Loucy (cell line): ENCODE data around the gene DISC1.
"Not testable (repeated sequence)": the region's sequence is repeated elsewhere in the genome, so short reads cannot be mapped to it uniquely, and the experiment has no call there.

Experiments used
- H2AFZ ChIP-seq: fragments of 200-600 bp; sonication (generic); 2 replicates; pipeline ENCODE4 v1.6.0; 2016; ENCODE audit warnings: antibody characterized with exemption, mild to moderate bottlenecking, low read length, moderate library complexity
- H3F3A ChIP-seq: fragments of 200-600 bp; 2 replicates; pipeline ENCODE4 v1.6.0; 2016; ENCODE audit warnings: antibody characterized with exemption, low read depth, mild to moderate bottlenecking
- H3K27me3 ChIP-seq: fragments of 200-600 bp; sonication (generic); 2 replicates; pipeline ENCODE4 v1.6.1; 2014; ENCODE audit warnings: low read length, mild to moderate bottlenecking; ENCODE audit not compliant: insufficient read depth, poor library complexity, severe bottlenecking
- H3K36me3 ChIP-seq: fragments of 200-600 bp; sonication (generic); 2 replicates; pipeline ENCODE4 v1.6.1; 2016; ENCODE audit warnings: low read length; ENCODE audit not compliant: insufficient read depth
- H3K4me1 ChIP-seq: fragments of 200-600 bp; sonication (generic); 2 replicates; pipeline ENCODE4 v1.5.1; 2014; ENCODE audit warnings: low read length, mild to moderate bottlenecking; ENCODE audit not compliant: insufficient read depth, poor library complexity, severe bottlenecking
- H3K4me2 ChIP-seq: fragments of 200-600 bp; sonication (generic); 2 replicates; pipeline ENCODE4 v1.6.0; 2014; ENCODE audit warnings: antibody characterized with exemption, low read length, low read depth, mild to moderate bottlenecking; ENCODE audit not compliant: poor library complexity, severe bottlenecking
- H3K4me3 ChIP-seq: fragments of 200-600 bp; sonication (generic); 2 replicates; pipeline ENCODE4 v1.5.1; 2014; ENCODE audit warnings: low read length, mild to moderate bottlenecking, mixed read lengths; ENCODE audit not compliant: poor library complexity, severe bottlenecking
- H3K79me2 ChIP-seq: fragments of 200-600 bp; sonication (generic); 2 replicates; pipeline ENCODE4 v1.6.1; 2014; ENCODE audit warnings: low read length; ENCODE audit not compliant: insufficient read depth
- H3K9ac ChIP-seq: fragments of 200-600 bp; sonication (generic); 2 replicates; pipeline ENCODE4 v1.6.0; 2014; ENCODE audit warnings: mild to moderate bottlenecking, low read depth, low read length, moderate library complexity; ENCODE audit not compliant: poor library complexity, severe bottlenecking
- H3K9me2 ChIP-seq: fragments of 200-600 bp; sonication (generic); replicated peaks from 2 replicates; pipeline ENCODE4 v1.6.1; 2016; ENCODE audit warnings: low read depth, low read length, mixed read lengths
- H3K9me3 ChIP-seq: fragments of 200-600 bp; sonication (generic); 2 replicates; pipeline ENCODE4 v1.6.1; 2014; ENCODE audit warnings: mild to moderate bottlenecking, antibody characterized with exemption, low read length, low read depth; ENCODE audit not compliant: insufficient read depth
- H4K20me1 ChIP-seq: fragments of 200-600 bp; sonication (generic); 2 replicates; pipeline ENCODE4 v1.6.0; 2014; ENCODE audit warnings: antibody characterized with exemption, low read length, mild to moderate bottlenecking; ENCODE audit not compliant: insufficient read depth, poor library complexity, severe bottlenecking
- EZH2phosphoT487 ChIP-seq: fragments of 200-600 bp; IDR thresholded peaks from 2 replicates; pipeline ENCODE4 v1.6.1; 2018; ENCODE audit warnings: antibody characterized with exemption, mild to moderate bottlenecking, moderate library complexity, borderline replicate concordance
- TF ChIP-seq, protein P1 (sequence below): fragments of 200-600 bp; sonication (generic); conservative IDR thresholded peaks from 2 replicates; pipeline ENCODE4 v1.5.1; 2014; ENCODE audit warnings: mild to moderate bottlenecking, antibody characterized with exemption, low read length

The DISC1 gene

GRCh38 chr1:231618609-231619256, 7.9 kb upstream of the DISC1 start:
- TF ChIP-seq, protein P1, sequence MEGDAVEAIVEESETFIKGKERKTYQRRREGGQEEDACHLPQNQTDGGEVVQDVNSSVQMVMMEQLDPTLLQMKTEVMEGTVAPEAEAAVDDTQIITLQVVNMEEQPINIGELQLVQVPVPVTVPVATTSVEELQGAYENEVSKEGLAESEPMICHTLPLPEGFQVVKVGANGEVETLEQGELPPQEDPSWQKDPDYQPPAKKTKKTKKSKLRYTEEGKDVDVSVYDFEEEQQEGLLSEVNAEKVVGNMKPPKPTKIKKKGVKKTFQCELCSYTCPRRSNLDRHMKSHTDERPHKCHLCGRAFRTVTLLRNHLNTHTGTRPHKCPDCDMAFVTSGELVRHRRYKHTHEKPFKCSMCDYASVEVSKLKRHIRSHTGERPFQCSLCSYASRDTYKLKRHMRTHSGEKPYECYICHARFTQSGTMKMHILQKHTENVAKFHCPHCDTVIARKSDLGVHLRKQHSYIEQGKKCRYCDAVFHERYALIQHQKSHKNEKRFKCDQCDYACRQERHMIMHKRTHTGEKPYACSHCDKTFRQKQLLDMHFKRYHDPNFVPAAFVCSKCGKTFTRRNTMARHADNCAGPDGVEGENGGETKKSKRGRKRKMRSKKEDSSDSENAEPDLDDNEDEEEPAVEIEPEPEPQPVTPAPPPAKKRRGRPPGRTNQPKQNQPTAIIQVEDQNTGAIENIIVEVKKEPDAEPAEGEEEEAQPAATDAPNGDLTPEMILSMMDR, result no peak
- no peak for TF ChIP-seq EZH2phosphoT487
- Histone ChIP-seq H3K9me3 (peaks cover 9% of the 10 kb centered on the region; the same call in 1 of the 2 replicates), H3K79me2 (no peaks in the 10 kb centered on the region), H3K4me1 (peaks cover 14% of the 10 kb centered on the region), H3K4me3 (no peak overlapping the region), H3K9me2 (no peaks in the 10 kb centered on the region), H3K27me3 (no peaks in the 10 kb centered on the region), H3F3A (peaks cover under 1% of the 10 kb centered on the region; the same call in 1 of the 2 replicates), H4K20me1 (no peaks in the 10 kb centered on the region), H3K9ac (no peak overlapping the region), H3K36me3 (no peaks in the 10 kb centered on the region), H2AFZ (no peak overlapping the region), H3K4me2 (no peak overlapping the region)

DNA sequence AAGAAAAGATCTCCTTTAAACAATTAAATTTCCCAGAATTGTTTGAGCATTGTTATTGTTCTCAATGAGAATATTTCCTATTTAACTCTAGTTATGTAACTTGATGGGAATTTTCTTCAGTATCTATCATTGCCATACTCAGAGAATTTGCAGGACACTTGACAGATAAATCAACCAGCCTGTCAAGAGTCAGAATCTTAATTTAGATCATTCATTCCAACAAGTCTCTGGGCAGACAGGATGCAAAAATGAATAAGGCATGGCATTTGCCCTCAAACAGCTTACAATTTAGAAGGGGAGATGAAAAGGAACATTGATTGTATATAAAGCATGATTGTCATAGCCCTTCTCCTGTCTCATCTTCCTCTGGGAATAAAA, 7.3 kb upstream of the DISC1 start:
- H3K79me2 ChIP-seq, result no peaks in the 10 kb centered on the region
- H3K4me1 ChIP-seq, result peaks cover 9% of the 10 kb centered on the region
- H3K9me2 ChIP-seq, result no peaks in the 10 kb centered on the region
- no peak overlapping the region for H3K9ac ChIP-seq
- no peaks in the 10 kb centered on the region for H3K36me3 ChIP-seq
- H2AFZ ChIP-seq, result no peak overlapping the region
- no peak overlapping the region for H3K4me2 ChIP-seq
- H3K4me3 ChIP-seq, result no peak overlapping the region
- H4K20me1 ChIP-seq, result no peaks in the 10 kb centered on the region
- no peak for TF ChIP-seq EZH2phosphoT487
- TF ChIP-seq, protein P1, result no peak
- H3K9me3 ChIP-seq, result peaks cover 6% of the 10 kb centered on the region; the same call in 1 of the 2 replicates
- H3K27me3 ChIP-seq, result no peaks in the 10 kb centered on the region
- H3F3A ChIP-seq, result no peaks in the 10 kb centered on the region

GRCh38 chr1:231625042-231625441, 1.5 kb upstream of the DISC1 start:
- H3K9ac ChIP-seq, result not testable (repeated sequence)

DNA sequence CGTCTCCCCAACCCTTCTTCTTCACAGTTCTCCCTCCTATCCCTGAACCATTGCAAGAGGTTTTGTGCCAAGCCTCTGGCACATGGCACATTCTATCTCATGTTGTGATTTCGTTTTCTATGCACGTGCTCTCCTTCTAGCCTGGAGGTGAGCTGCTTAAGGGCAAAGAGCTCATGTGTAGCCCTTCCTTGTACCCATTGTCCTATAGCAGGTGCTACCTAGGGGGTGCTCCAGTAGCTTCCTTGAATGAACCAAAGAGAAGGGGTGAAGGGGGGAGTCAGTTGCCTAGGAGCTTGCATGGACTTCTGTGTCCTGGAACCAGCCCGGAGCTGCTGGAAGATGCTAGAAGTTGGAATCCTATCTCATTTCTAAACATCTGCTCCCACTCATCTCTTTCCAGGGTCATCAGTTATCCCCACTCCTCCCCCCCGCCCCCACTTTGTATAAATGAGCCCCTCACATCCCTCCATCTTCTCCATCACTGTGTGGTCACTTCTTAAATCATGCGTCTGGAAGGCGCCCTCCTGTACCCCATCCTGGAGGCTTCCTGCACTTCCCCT, 535 bp upstream of the DISC1 start:
- peaks cover 12% of the 10 kb centered on the region for H4K20me1 ChIP-seq
- no peaks in the 10 kb centered on the region for H3K27me3 ChIP-seq
- peak overlapping the region; percentile 96 for H3K4me3 ChIP-seq
- no peaks in the 10 kb centered on the region for H3F3A ChIP-seq
- no peaks in the 10 kb centered on the region for H3K36me3 ChIP-seq
- H3K9ac ChIP-seq, result peak overlapping the region; percentile 93
- no peaks in the 10 kb centered on the region for H3K9me2 ChIP-seq
- H3K79me2 ChIP-seq, result peaks cover 40% of the 10 kb centered on the region
- TF ChIP-seq EZH2phosphoT487, result no peak
- TF ChIP-seq, protein P1, result peak; percentile 18; the same call in 1 of the 2 replicates
- no peaks in the 10 kb centered on the region for H3K9me3 ChIP-seq
- H3K4me1 ChIP-seq, result peaks cover 41% of the 10 kb centered on the region
- H3K4me2 ChIP-seq, result peak overlapping the region; percentile 88
- peak overlapping the region; percentile 75 for H2AFZ ChIP-seq

More at GRCh38 chr1:231625042-231625441, 1.5 kb upstream of the DISC1 start:
- not testable (repeated sequence) for H3K27me3 ChIP-seq, H2AFZ ChIP-seq, H3K9me3 ChIP-seq, H3K36me3 ChIP-seq, H3K4me2 ChIP-seq, H3F3A ChIP-seq, H3K4me3 ChIP-seq, H3K9me2 ChIP-seq
- peaks cover 32% of the 10 kb centered on the region for H3K4me1 ChIP-seq
- H3K79me2 ChIP-seq, result peaks cover 30% of the 10 kb centered on the region
- H4K20me1 ChIP-seq, result peaks cover 12% of the 10 kb centered on the region
